NCI-H524 (cell line): ENCODE measurements around the gene KCND1.

Source experiments
- DNase-seq, 2 experiments: peaks; one replicate each; lab custom pipeline; 2025; lab: John Stamatoyannopoulos, UW

KCND1 gene

DNA sequence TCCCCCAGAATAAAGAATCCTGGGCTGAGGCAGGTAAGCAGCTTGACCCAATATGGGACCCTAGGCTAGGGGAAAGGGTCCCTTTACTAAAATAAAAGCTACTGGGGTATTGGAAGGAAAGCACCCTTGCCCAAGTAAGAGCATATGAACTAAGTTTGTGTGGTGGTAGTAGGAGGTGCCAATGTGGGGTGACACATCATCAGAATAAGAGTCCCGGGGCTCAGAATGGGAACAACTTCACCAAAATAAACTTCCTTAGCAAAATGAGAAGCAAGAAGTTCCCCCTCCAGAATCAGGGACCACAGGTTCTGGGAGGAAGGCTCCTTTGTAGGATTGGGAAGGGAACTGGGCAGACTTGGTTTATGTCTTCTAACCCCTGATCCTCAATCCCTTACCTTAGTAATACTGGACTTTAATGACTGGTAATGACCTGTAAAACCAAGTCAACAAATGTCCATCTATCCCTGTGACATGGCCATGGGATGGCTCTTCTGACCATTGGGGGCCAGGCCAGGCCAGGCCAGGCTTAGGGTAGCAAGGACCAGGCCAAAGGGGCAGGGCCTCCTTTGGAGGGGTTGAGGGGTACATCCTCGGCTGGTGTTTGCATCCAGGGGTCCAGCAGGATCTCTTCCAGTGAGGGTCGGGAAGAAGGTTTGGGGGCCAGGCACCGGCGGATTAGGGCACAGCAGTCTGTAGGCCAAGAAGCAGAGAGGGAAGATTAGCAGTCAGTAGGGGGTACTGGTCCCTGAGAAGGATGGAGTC lies 57.9 kb downstream of the KCND1 start:
- no peak for DNase-seq

DNA sequence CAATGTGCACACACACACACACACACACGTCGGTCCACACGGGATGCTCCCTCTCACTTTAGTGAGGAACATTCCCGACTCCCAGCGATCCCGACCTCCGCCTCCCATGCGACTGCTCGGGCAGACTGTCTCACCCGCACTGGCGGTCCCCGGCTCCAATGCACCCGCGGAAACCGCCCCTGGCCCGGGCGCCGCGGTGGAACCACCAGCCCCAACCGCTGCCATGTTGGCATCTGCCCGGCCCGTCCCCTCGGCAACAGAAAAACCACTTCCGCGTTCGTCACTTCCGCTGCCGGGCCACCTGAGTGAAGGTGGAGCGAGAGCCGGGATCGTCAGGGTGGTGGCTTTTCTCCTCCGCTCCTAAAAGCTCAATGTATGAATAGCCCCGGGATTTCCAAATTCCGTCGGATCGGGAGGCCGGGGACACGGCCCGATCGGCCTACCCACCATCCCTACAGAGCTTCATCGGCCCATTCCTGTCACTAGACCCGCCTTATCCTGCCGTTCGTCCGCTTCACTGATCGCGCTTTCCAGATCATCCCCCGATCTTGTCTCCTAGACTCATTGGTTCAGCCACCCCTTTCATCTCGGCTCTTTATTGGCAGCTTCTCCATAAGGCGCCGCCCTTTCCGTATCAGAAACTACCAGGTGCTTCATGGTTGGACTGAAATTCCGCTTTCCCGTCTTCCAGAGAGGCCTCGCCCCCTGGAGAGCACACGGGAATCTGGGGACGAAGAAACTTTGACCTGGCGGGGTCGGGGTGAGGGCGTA lies 60.0 kb downstream of the KCND1 start, which contains the start of gene SLC35A2:
Gene SLC35A2, minus strand, starts transcription at position 235 of the 771 bp plus-strand sequence. Its CDS starts 10 bp downstream, at position 225.
- DNase-seq, result peak; percentile 72 to 78
